ENCODE data around the gene RAPSN.

The RAPSN gene

DNA sequence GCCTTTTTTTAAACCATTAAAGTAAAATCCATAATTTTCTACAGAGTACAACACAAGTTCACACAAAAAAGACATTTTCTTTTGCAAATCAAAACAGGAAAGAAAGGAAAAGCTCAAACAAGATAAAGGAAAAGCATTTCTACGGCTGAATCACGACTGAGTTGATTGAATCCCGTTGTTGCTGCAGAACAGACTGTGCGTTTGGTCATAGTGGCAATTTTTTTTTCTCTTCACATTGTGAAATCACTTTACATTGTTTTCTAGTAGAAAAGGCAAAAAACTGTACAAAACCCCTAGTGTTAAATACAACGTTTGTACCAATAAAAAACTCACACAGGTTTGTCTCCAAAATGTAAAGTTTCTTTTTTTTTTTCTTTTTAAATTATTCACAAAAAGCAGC lies 17.3 kb upstream of the RAPSN start:
- no peak for DNase-seq (ENCODE audit: low read depth, low spot score)

DNA sequence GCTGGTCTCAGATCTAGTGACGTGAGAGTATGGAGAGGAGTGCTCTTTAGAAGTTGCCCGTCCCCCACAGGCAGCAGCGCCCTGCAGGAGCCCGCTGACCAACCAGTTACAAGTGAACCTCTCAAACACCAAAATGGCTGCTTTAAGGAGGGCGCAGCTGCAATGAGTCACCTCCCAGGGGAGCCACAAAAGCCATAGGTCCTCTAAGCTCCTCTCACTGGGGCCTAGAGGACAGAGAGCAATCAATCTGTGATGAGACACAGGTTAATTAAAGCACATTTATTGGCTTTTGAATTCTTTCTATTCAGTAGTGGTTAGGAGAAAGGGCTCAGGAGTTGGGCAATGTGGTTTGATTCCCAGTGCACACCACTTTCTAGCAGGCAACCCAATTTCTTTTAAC lies 15.5 kb upstream of the RAPSN start:
- no peak for DNase-seq (ENCODE audit: low read depth, low spot score)

DNA sequence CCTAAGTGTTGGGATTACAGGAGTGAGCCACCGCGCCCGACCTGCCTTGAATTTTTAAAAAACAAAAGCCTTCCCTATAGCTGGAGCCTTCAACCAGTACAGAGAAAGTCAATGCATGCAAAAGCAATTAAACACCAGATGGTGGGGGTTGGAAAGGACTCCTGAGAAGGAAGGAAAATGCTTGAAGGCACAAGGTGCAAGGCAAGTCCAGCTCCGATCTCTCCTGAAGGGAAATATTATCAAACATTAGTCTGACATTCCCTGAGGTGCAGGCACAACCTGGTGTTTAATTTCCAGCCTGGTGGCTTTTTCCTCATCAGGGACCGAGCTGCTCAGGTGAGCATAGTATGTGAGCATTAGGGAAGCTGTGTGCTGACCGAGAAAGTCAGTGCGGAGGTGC lies 12.9 kb upstream of the RAPSN start:
- no peak for DNase-seq (ENCODE audit: low read depth, low spot score)

DNA sequence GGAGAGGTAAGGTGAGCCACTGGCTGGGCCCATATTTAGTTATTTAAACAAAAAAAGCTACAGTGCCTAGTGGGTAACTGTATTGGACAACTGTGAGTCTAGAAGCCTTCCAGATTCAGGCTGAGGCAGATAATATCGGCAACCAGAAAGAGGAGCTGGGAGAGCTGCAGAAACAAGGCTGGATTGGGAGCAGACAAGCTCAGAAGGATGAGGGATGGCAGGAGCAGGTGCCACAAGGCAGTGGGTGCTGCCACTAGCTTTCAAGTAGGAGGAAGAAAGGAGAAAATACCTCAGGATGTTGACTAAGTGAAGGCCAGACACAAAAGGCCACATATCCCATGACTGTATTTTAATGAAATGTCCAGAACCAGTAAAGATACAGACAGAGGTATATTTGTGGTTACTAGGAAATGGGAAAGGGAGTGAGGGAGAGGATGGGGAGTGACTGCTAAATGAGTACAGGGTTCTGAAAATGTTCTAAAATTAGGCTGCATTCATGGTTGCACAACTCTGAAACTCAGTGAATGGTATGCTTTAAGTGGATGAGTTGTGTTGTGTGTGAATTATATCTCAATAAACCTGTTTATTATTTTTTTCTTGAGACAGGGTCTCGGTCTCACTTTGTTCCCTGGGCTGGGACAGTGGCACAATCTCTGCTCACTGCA lies 11.8 kb upstream of the RAPSN start:
- no peak for DNase-seq (ENCODE audit: low read depth, low spot score)

DNA sequence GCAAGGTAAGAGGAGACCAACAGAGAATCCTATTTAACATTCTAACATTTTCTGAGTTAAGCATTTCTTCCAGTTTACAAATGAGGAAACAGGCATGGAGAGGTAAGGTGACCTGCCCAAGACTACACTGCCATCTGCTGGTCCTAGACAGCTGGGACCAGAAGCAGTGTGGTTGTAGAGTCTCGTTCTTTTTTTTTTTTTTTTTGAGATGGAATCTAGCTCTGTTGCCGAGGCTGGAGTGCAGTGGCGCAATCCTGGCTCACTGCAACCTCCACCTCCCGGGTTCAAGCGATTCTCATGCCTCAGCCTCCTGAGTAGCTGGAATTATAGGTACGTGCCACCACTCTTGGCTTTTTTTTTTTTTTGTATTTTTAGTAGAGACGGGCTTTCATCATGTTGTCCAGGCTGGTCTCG lies 5.3 kb upstream of the RAPSN start:
- DNase-seq (ENCODE audit: low read depth, low spot score): peak; percentile 21

DNA sequence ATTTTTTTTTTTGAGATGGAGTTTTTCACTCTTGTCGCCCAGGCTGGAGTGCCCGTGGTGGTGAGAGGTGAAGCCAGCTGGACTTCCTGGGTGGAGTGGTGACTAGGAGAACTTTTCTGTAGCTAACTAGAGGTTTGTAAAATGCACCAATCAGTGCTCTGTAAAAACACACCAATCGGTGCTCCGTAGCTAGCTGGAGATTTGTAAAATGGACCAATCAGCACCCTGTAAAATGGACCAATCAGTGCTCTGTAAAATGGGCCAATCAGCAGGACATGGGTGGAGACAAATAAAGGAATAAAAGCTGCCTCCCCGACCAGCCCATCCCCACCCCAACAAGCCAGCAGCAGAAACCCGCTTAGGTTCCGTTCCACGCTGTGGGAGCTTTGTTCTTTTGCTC lies 4.4 kb upstream of the RAPSN start:
- no peak for DNase-seq (ENCODE audit: low read depth, low spot score)

DNA sequence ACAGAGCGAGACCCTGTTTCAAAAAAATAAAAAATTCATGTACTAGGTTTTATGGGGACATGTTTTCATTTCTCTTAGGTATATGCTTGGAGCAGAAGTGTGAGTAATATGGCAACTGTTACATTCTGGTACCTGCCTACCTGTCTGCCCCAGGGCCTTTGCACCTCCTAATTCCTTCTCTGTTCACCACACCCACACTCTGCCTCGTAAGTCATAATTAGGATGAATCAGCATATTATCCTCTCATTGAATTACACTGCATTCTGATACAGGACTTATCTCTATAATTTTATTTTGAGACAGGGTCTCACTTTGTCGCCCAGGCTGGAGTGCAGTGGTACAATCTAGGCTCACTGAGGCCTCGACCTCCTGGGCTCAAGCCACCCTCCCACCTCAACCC lies 3.1 kb upstream of the RAPSN start:
- no peak for DNase-seq (ENCODE audit: low read depth, low spot score)

DNA sequence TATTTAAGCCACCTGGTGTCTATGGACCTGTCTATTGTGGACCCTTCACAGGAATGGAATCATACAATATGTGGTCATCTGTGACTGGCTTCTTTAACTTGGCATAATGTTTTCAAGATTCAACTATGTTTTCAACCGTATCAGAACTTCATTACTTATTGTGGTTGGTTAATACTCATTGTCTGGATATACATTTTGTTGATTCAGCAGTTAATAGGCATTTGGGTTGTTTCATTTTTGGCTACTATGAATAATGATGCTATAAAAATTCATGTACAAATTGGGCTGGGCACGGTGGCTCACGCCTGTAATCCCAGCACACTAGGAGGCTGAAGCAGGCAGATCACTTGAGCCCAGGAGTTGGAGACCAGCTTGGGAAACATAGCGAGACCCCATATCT lies 2.5 kb upstream of the RAPSN start:
- no peak for DNase-seq (ENCODE audit: low read depth, low spot score)

DNA sequence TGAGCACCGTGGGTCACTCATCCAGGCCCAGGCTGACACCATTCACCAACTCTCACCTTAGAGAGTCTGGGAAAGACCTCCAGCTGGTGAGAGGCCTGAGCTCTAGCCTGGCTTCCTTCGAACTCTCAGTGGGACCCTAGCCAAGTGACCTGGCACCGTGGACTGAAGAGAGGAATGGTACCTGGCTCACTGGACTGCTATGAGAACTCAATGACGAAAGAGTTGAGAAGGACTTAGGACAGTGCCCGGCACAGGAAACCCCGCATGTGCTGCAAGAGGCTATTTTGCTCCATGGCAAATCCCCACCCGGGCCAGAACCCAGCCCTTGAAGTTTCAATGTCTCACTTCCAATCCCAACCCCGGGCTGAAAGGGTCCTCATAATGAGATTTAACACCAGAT lies 605 bp upstream of the RAPSN start:
- no peak for DNase-seq (ENCODE audit: low read depth, low spot score)

DNA sequence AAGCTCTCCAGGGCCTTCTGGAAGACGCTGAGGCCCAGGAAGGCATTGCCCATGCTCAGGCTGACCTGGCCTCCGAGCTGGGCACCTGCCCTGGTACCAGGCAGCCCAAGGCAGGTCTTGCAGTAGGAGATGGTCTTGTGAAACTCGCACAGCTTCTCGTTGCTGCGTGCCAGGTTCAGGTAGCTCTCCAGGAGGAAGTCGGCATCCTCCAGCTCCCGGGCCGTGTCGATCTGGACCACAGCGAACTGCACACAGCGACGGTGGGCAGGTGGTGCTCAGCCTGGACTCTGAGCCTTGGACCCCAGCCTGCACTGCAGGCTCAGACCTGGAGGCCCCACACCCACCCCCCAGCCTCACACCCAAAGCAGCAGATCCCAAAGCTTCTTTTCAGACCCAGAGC lies 1.0 kb downstream of the RAPSN start:
- no peak for DNase-seq (ENCODE audit: low read depth, low spot score)

DNA sequence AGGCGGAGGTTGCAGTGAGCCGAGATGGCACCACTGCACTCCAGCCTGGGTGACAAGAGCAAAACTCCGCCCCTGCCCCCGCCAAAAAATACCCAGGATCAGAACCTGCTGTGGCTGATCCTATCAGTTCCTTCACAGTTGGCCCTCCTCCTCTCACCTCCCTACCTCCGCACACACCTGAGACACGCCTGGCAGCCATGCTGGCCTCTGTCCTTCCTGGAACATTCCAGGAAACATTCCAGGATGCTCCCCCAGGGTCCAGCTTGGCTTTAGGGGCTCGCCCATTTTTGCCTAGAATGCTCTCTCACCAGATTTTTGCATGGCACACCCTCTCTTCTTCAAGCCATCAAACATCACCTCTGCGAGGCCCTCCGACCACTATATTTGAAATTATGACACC lies 2.1 kb downstream of the RAPSN start:
- no peak for DNase-seq (ENCODE audit: low read depth, low spot score)

DNA sequence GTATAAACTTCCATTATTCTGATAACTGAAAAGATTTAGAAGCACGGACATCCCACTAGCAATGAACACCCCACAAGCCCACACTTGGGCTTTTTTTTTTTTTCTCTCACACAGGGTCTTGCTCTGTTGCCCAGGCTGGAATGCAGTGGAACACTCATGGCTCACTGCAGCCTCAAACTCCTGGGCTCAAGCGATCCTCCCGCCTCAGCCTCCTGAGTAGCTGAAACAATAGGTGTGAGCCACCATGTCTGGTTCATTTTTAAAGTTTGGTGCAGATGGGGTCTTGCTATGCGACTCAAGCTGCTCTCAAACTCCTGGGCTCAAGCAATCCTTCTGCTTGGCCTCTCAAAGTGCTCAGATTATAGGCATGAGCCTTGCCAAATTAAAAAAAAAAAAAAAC lies 3.1 kb downstream of the RAPSN start:
- DNase-seq (ENCODE audit: low read depth, low spot score): no peak

DNA sequence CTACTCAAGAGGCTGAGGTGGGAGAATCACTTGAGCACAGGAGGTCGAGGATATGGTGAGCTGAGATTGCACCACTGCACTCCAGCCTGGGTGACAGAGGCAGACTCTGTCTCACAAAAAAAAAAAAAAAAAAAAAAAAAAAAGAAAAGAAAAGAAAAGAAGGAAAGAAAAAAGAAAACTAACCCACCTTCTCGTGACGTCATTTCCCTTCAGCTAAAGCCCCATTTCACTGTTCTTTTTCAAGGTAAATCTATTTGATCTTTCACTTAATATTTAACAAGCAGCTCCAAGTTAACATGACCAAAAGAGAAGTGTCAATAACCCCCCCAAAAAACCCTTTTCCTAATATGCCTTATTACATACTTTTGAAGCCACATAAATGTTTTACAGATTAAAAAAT lies 5.1 kb downstream of the RAPSN start:
- DNase-seq (ENCODE audit: low read depth, low spot score): no peak

DNA sequence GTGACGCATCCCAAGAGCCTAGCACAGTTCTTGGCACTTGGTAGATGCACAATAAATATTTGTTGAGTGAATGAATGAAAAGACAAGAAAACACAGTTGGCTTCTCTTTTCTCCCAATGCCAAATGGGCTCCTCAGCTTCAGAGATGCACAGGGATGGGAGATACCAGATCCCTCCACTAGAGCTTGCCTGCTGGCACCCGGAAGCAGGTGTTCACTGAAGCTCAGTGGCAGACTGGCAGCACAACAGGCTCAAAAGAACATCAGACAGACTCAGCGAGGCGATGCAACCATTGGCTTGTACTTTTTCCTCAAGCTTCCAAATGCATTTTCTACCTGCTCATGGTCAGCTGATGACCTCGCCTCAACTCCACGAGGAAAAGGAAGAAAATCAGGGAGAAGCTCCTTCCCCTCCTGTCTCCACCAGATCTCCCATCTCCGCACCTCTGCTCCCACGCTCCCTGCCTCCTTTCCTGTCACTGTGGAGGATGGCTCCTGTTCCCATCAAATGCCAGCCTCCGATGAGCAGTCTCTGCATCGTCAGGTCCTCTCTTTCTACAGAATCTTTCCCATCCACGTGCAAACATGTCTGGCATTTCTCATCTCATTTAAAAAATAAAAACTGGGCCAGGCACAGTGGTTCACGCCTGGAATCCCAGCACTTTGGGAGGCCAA lies 5.8 kb downstream of the RAPSN start:
- DNase-seq (ENCODE audit: low read depth, low spot score): no peak

DNA sequence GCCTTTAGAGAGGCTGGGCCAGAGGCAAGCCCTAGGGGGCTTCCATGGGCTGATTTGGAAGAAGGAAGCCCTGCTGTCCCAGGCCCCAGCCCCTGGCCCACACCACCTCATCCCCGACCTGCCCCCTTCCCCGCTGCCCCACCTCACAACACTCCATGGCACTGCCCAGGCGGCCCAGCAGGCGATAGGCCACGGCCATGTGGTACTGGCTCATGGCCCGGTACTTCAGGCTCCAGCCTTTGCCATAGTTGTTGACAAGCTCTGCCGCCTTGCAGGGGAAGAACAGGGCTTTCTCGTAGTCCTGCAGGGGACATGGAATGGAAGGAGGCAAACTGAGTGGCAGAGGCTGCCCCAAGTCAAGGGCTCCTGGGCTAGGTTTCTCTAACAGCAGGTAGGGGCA lies 6.4 kb downstream of the RAPSN start:
- DNase-seq (ENCODE audit: low read depth, low spot score): no peak

DNA sequence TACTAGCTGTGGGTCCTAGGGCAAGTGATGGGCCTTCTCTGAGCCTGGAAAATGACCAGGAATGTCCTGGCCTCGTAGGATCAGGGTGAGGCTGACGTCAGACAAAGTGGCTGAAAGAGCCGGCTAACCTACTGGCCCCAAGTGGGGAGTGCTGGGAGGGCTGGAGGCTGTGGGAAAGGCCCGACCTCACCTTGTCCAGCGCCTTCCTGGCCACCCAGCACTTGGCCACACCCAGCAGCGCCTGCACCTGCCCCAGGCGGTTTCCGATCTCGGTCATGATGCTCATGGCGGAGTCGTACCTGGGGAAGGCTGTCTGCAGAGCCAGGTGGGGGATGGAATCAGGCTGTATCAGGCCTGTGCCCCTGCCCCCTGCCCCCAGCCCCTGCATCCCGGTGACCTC lies 7.5 kb downstream of the RAPSN start:
- DNase-seq (ENCODE audit: low read depth, low spot score): no peak

DNA sequence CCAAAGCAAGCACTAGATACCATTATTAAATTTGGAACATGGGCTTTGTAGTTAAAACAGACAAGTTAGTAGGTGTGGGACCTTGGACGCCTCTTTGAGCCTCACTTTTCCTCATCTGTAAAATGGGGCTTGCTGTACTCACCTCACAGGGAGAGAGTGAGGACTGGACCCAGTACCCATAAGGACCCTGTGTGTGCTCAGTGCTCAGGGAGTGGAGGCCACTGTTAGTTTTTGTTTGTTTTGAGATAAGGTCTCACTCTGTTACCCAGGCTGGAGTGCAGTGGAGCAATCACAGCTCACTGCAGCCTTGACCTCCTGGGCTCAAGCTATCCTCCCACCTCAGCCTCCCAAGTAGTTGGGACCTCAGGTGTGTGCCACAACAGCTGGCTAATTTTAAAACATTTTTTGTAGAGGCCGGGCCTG lies 8.9 kb downstream of the RAPSN start:
- DNase-seq (ENCODE audit: low read depth, low spot score): no peak

DNA sequence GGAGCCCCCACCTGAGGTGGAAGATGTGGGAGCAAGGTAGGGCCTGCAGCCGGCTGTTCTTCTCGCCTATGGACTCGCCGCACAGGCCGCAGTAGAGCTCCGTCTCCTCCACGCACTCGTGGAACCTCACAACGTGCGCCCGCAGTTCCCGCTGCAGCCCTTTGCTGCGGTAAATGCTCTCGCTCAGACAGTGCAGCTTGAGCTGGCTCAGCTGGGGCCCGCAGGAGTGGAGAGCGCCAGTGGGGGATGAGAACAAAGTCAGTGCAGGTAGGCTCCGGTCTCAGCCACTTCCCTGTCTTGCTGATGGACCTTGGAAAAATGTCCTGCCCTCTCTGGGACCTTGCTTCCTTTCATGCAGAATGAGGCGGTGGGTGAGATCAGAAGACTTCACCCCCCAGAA lies 10.2 kb downstream of the RAPSN start:
- DNase-seq (ENCODE audit: low read depth, low spot score): no peak

DNA sequence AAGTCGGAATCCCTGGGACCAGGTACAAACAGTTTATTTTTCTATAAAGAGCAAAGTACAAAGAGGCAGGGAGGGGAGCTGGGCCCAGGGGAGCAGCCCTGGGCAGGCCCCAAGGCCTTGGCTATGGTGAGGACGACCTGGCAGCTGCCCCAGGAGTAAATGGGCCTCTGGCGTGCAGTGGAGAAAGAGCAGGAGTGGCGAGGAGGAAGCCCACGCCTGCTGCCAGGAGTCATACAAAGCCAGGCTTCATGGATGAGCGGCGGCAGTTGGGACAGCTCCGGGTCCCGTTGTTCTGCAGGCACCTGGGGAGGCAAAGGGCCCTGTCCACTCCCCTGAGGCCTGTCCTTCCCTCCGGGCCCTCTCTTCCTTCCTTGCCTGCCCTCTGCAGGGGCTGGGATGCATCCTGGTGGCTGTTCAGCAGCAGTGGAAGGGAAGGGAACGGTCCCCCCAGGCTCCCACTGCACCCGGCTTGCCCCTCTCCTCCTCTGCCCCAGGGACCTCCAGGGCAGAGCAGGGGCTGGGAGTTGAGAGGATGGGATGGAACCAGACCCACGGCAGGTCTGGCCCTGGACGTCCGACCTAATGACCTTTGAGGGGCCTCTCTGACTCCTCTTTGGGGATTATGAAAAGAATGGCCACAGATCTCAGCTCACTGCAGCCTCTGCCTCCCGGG lies 11.1 kb downstream of the RAPSN start:
- DNase-seq (ENCODE audit: low read depth, low spot score): no peak

DNA sequence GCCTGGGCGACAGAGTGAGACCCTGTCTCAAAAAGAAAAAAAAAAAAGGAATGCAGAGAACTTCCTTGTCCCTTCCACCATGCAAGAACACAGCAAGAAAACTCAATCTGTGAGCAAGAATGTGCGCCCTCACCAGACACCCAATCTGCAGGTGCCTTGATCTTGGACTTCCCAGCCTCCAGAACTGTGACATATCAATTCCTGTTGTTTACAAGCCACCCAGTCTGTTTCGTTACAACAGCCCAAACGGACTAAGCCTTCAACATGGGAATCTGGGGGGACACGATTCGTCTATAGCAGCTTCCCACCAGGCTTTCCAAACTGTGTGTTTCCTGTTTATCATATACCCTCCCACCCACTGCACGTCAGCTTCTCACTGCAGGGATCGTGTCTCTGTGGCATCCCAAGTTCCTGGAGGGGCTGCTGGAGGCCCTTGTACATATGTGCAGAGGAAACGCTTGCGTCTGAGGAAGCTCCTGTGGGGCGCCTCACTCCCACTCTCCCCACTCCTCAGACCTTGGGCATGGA lies 11.7 kb downstream of the RAPSN start:
- no peak for DNase-seq (ENCODE audit: low read depth, low spot score)

DNA sequence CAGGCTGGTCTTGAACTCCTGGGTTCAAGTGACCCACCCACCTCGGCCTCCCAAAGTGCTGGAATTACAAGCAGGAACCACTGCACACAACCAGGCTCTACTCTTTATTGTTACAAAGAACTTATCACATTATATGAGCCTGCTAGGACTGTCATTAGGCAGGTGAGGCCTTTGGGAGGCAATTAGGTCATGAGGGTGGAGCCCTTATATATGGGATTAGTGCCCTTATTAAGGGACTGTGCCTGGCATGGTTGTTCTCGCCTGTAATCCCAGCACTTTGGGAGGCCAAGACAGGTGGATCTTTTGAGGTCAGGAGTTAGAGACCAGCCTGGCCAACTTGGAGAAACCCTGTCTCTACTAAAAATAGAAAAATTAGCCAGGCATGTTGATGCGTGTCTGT lies 12.2 kb downstream of the RAPSN start:
- no peak for DNase-seq (ENCODE audit: low read depth, low spot score)

DNA sequence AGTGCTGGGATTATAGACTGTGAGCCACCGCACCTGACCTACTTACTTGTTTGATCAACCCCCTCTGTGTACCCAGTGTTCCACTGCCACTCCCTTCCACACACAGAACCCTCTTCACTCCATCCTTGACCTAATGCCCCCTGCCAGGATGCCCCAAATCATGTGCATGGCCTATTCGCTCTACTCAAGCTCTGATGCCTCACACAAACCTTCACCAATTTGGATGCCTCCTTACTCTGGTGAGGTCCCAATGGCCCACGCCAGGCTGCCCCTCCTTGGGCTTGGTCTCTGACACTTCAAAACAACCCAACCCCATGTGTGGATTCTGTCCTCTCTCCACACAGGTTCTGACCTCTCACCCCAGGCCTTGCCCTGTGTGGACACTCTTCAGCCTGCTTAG lies 13.2 kb downstream of the RAPSN start:
- DNase-seq (ENCODE audit: low read depth, low spot score): no peak
